GM19240 (cell line): ENCODE results near the gene KCNQ1.
A peak's percentile ranks its signal among the peaks of the same experiment; 100 is the strongest.

Experiments used
- DNase-seq: peaks from one replicate; pipeline ENCODE4 v3.0.0; 2011; ENCODE audit warnings: low spot score; ENCODE audit not compliant: insufficient read length

The KCNQ1 gene

DNA sequence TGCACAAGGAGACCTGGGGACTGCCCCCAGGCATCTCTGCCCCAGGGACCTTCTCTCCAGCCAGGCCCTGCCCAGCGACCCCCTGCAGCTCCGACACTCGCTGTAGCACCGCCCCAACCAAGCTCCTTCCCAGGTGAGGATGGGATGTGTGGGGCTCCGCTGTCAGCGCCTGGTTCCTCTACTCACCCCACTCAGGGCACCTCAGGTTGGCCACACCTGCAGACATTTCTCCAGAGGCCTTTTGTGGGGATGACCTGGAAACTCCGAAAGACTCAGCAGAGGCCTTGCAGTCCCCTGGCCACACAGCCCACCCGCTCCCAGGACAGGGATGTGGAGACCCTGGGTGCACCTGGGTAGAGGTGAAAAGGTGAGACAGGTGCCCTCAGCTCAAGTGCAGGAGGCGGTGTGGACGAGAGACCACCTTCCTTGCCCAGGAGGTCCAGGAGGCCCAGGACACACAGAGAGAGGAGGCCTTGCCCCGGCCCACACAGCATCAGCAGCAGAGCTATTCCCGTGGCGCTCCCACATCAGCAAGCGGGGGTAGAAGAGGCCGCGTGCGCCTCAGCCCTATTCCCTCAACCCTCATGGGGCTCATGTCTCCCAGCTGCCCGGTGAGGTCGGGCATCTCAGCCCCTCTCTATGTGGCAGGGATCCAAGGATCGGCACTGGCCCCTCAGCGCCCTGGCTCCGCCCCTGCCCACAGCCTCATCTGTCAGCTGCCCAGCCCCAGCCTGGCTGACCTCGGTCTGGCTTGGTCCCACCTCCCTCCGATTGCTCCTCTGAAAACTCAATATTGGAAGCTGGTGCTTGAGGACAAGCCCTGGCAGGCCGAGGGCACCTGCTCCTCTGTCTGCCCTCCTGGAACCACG, 21.4 kb upstream of the KCNQ1 start:
- no peak for DNase-seq

DNA sequence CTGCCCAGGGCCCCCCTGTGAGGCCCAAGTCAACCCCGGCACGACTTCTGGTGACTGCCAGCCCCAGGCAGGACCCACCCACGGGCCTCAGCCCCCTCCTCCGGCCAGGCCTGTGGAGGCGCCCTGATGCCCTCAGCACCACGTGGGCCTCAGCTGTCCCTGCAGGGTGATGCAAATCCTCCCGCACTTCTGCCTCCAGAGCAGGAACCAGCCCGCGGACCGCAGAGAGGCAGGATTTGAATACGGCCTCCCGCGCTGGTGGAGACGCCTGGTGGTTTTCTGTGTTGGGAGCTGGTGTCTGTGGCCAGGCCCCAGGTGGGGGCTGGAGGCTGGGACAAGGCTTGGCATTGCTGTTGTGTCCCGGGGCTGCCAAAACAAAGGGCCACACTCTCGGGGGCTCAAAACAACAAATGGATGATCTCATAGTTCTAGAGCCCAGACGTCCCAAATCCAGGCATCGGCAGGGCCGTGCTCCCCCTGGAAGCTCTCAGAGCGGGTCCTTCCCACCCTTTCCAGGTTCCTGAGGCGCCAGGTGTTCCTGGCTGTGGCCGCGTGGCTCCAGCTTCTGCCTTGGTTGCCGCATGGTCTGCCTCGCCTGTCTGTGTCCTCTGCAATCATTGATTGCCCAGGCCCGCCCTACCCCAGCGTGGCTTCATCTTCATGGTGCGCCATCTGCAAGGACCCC, 19.9 kb upstream of the KCNQ1 start:
- no peak for DNase-seq

- no peak for DNase-seq
Observed at GRCh38 chr11:2425506-2425905, 19.3 kb upstream of the KCNQ1 start.

DNA sequence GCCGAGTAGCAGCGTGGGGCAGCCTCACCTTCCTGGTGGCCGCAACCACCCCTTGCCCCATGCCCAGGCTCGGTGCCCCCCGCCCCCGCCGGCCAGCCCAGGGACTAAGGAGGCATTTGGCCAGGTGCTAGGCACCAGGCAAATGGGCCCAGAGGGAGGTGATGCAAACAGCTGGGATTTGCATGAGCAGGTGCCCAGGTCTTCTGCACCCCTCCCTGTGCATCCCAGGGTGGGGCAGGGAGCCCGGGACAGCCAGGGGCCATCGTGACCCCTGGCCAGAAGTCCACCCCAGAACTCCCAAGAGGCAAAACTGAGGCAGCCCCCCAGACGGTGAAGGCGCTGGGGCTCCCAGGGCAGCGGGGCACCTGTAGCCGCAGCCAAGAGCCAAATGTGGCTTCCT, 18.6 kb upstream of the KCNQ1 start:
- DNase-seq, result no peak

DNA sequence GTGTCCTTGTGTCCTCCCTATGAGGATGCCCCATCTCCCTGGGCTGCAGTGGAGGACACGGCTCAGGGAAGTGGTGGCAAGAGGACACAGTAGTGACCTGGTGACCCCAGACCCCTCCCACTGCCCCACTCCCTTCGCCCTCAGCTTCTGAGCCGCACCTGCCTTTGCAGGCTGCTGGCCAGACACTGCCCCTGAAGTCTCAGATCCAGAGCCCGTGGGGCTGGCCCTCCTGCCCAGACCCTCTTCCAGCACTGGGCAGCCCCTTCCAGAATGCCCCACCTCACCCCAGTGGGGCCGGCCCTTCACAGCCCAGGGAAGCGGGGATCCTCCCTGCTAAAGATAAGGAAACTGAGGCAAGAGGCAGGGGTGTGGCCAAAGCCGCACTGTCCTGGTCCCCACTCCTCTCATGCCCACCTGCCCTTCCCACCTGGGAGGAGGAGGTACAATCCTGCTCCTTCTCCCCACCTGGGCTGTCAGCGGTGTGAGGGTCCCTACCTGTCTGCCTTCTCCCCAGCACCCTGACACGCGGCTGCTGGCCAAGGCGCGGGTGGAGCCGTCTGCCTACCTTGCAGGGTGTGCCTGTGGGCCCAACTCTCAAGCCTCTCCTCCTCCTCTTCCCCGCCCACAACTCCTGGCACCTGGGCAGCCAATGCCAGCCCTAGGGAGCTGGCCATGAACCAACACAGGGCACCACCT, 17.8 kb upstream of the KCNQ1 start:
- DNase-seq, result no peak

- no peak for DNase-seq
Observed at GRCh38 chr11:2427721-2428321, 17.0 kb upstream of the KCNQ1 start.

- peak; percentile 68 for DNase-seq
Observed at GRCh38 chr11:2428322-2428795, 16.4 kb upstream of the KCNQ1 start.

- no peak for DNase-seq
Observed at GRCh38 chr11:2431395-2431794, 13.4 kb upstream of the KCNQ1 start.

DNA sequence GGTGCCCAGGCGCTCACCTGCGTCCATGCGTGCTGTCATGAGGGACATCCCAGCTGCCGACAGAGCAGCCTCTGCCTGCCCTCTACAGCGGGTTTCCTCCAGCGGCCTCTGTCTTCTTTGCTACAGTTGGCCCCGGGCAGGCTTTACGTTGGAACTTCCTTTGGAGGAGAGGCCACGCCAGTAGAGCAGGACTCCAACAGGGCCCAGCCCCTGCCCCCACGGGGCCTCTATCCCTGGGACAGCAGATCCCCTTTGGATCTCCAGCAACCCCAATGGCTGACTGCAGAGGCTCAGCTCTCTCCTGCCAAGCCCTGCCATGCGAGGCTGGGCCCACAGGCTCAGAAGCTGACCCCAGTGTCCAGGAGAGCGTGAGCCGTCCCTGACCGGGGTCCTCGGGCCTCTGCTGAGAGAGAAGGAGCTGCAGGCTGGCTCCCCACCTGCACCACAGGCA, 12.6 kb upstream of the KCNQ1 start:
- no peak for DNase-seq

GRCh38 chr11:2432628-2433071, 12.2 kb upstream of the KCNQ1 start:
- DNase-seq, result no peak

DNA sequence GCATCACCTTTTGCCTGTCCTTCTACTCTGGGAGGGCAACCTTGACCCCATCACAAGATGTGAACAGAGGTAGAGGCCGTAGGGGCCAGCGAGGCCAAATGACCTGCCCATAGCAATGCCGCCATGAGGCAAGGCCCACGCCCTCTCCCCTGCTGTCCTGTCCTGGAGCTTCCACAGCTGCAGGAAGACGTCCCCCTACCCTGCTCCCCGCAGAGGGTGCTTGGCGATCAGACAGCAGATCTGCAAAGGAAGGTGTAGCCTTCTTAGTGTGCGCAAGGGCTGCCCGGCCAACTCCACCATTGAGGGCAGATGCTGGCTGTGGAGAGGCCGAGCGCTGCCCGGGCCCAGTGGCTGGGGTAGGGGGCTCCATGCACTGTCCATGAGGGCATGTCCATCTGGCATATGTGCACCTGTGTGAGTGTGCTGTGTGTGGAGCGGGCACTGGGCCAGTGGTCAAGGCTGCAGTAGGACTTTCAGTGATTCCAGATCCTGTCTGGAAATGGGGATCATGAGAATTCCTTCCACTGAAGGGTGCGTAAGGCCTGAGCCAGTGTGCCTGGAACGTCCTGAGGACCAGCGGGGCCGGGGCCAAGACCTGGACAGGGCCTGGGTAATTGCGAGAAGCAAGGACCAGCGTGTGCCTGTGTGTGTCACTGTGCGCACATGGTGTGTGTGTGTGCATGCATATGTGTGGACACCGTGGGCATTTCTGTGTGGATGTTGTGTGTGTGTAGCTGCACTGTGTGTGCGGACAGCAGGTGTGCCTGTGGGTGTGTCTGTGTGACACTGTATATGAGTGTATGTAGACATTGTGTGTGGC, 11.5 kb upstream of the KCNQ1 start:
- DNase-seq, result no peak

- no peak for DNase-seq
Observed at GRCh38 chr11:2434008-2434407, 10.8 kb upstream of the KCNQ1 start.

- DNase-seq, result no peak
Observed at GRCh38 chr11:2434506-2435255, 10.1 kb upstream of the KCNQ1 start.

GRCh38 chr11:2435288-2436012, 9.4 kb upstream of the KCNQ1 start:
- no peak for DNase-seq

- DNase-seq, result no peak
Observed at GRCh38 chr11:2436013-2436520, 8.7 kb upstream of the KCNQ1 start.

- DNase-seq, result no peak
Observed at GRCh38 chr11:2436521-2437031, 8.2 kb upstream of the KCNQ1 start.

GRCh38 chr11:2437516-2437915, 7.3 kb upstream of the KCNQ1 start:
- no peak for DNase-seq

DNA sequence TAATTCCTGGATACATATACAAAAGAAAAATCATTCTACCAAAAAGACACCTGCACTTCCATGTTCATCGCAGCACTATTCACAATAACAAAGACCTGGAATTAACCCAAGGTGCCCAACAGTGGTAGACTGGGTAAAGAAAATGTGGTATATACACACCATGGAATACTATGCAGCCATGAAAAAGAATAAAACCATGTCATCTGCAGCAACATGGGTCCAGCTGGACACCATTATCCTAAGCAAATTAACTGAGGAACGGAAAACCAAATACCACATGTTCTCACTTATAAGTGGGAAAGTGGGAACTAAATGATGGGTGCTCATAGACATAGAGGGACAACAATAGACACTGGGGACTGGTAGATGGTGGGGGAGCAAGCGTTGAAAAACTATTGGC, 5.0 kb upstream of the KCNQ1 start:
- DNase-seq, result no peak

DNA sequence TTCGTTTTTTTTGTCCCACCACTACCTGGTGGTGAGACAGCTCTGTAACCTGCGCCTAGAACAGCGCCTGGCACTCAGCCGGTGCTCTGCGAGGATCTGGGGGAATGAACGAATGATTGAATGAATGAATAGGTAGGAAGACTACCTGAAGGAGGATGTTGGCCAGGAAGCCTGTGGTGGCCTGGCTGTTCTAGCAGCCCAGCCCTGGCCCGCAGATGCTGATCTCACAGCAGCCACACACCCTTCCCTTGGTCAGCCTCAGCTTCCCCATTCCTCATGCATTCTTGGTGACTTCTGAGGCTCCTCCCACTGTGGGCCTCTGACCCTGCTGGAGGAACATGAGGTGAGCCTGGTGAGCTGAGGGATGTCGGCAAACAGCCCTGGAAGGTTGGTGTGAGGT, 4.2 kb upstream of the KCNQ1 start:
- DNase-seq, result no peak
